Measurements from ENCODE around the gene TMEM100.
"Not testable (repeated sequence)": the region's sequence is repeated elsewhere in the genome, so short reads cannot be mapped to it uniquely, and the experiment has no call there.

TMEM100 gene

DNA sequence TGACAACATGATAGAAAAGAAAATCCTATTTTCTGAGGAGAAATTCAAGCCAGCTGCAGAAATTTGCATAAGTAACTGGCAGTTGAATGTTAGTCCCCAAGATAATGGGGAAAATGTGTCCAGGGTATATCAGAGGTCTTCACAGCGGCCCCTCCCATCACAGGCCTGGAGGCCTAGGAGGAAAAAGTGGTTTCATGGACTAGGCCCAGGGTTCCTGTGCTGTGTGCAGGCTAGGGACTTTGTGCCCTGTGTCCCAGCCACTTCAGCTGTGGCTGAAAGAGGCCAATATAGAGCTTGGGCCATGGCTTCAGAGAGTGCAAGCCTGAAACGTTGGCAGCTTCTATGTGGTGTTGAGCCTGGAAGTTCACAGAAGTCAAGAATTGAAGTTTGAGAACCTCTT lies 35.6 kb downstream of the TMEM100 start:
- no peak for DNase-seq (ENCODE audit: low read depth in 2 of 2)

GRCh38 chr17:55683550-55684315 lies 38.9 kb downstream of the TMEM100 start:
- no peak for DNase-seq (ENCODE audit: low read depth in 2 of 2)

- no peak for DNase-seq (ENCODE audit: low read depth in 2 of 2)
Observed at GRCh38 chr17:55681342-55681700, 41.3 kb downstream of the TMEM100 start.

DNA sequence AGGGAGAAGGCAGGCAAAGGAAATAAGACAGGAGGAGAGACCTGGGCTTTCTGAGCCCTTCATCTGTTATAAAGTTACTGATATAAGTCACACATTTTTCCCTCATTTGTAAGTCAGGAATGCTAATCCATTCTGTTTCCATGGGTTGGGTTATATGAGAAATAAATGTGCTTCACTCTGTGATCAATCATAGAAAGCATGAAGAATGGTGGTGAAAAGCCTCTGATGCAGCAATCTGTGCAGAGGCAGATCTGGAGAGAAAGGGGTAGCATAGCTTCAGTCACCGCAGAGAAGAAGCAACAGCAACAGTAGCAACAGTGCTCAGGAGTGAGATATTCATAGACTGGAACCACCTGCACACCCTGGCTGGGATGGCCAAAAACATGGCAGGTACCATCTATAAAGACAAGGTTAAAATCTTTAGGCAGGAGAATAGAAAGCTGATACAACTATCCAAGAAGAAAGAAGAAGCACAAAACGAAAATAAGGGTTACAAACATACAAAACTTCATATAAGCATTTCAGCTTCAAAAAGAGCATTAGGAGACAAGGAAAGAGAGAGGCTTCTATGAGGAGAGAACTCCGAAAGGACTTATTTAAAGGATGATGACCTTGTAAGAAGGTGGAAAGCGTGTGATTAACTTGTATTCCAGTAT lies 41.9 kb downstream of the TMEM100 start:
- no peak for DNase-seq (ENCODE audit: low read depth in 2 of 2)

- no peak for DNase-seq (ENCODE audit: low read depth in 2 of 2)
Observed at GRCh38 chr17:55677446-55677845, 45.2 kb downstream of the TMEM100 start.

GRCh38 chr17:55676274-55676673 lies 46.4 kb downstream of the TMEM100 start:
- DNase-seq (ENCODE audit: low read depth in 2 of 2), result no peak

GRCh38 chr17:55673743-55674506 lies 48.7 kb downstream of the TMEM100 start:
- no peak for DNase-seq (ENCODE audit: low read depth in 2 of 2)

DNA sequence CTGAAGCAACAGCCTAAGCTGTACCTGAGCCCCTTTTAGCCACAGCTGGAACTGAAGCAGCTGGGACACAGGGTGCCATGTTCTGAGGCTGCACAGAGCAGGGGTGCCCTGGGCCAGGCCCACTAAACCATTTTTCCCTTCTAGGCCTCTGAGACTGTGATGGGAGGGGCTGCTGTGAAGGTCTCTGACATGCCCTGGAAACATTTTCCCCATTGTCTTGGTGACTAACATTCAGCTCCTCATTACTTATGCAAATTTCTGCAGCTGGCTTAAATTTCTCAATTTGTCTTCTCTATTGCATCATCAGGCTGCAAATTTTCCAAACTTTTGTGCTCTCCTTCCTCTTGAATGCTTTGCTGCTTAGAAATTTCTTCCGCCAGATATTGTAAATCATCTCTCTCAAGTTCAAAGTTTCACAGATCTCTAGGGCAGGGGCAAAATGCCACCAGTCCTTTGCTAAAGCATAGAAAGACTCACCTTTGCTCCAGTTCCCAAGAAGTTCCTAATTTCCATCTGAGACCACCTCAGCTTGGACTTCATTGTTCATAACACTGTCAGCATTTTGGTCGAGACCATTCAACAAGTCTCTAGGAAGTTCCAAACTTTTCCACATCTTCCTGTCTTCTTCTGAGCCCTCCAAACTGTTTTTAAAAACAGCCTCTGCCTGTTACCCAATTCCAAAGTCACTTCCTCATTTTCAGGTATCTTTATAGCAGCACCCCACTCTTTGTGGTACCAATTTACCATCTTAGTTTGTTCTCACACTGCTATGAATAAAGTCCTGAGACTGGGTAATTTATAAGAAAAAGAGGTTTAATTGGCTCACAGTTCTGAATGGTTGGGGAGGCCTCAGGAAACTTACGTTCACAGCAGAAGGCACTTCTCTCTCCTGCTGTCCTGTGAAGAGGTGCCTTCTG lies 49.8 kb downstream of the TMEM100 start:
- no peak for DNase-seq (ENCODE audit: low read depth in 2 of 2)

GRCh38 chr17:55672010-55672409 lies 50.7 kb downstream of the TMEM100 start:
- not testable (repeated sequence) for DNase-seq (ENCODE audit: low read depth in 2 of 2)

Data from stimulated activated CD4-positive, alpha-beta T cell treated with anti-CD3 and anti-CD28 coated beads, Interleukin-1b, Interleukin-23, amount 100 ng/mL, for 1 hour (primary cell).